Measurements from ENCODE around the gene KSR2.

The KSR2 gene

DNA sequence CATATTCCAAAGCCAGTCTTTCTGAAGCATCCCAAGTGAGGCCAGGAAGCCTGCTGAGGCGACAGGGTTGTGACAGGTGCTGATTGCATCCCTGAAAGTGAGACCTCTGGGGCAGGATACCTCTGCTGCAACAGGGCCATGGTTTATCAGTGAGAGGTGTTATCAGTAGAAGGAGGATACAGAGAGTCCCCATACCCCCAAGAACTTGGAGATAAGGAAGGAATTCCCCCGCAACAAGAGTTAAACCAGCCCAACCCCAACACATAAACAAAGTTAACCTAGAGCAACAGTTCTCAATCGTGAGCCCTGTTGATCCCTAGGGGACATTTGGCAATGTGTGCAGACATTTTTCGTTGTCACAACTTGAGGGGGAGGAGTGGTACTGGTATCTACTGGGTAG lies 374.3 kb downstream of the KSR2 start:
- TF ChIP-seq CTCF (conservative IDR thresholded peaks at IDR 0.05), result no peak
- H3K27ac ChIP-seq, result no peak overlapping the region

- H3K27ac ChIP-seq, result no peak overlapping the region
- no peak for TF ChIP-seq CTCF (conservative IDR thresholded peaks at IDR 0.05)
Measured at GRCh38 chr12:117593815-117594400, 374.9 kb downstream of the KSR2 start.

- H3K27ac ChIP-seq, result no peak overlapping the region
- no peak for TF ChIP-seq CTCF (conservative IDR thresholded peaks at IDR 0.05)
Measured at GRCh38 chr12:117592588-117593305, 376.0 kb downstream of the KSR2 start.

- TF ChIP-seq CTCF (conservative IDR thresholded peaks at IDR 0.05), result no peak
- H3K27ac ChIP-seq, result no peak overlapping the region
Measured at GRCh38 chr12:117590999-117591398, 377.8 kb downstream of the KSR2 start.

GRCh38 chr12:117590386-117590785 lies 378.4 kb downstream of the KSR2 start:
- no peak overlapping the region for H3K27ac ChIP-seq
- TF ChIP-seq CTCF (conservative IDR thresholded peaks at IDR 0.05), result no peak

DNA sequence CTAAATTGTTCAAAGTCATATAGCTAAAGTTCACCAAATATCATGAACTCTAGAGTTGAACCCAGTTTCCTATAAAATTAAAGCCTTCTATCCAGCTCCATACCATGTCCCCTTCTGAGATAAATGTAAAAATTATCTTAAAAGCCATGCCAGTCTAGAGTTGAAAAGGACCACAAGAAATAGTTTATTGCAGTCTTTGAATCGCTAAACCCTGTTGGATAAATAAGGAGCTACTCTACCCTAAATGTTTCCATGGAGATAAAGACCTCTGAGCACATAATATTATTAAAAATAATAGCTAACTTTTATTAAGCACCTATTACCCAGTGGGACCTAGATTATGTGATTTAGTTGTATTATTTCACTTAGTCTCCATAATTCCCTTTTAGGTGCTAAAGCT lies 379.8 kb downstream of the KSR2 start:
- no peak for TF ChIP-seq CTCF (conservative IDR thresholded peaks at IDR 0.05)

GRCh38 chr12:117587631-117588287 lies 381.0 kb downstream of the KSR2 start:
- H3K27ac ChIP-seq, result peak overlapping the region; percentile 17; the same call in 1 of the 2 replicates
- peak; percentile 97 for TF ChIP-seq CTCF (conservative IDR thresholded peaks at IDR 0.05)

More for the DNA sequence above, 379.8 kb downstream of the KSR2 start:
- H3K27ac ChIP-seq, result no peak overlapping the region

Data from VCaP (cell line).